Activated naive CD8-positive, alpha-beta T cell treated with anti-CD3 and anti-CD28 coated beads, Interleukin-2, amount 10 ng/mL, durations not matched to agents 7 days and 5 days (primary cell): ENCODE results near the gene UBAP1L. TPM values are rescaled to one million over a fixed set of nuclear protein-coding genes. Genes with fewer than 3 reads are reported as not detected.

Experiments
- ATAC-seq: fragments of 150-1000 bp; cut with Tn5 transposase; one replicate; pipeline ENCODE4 v1.10.0; 2021; ENCODE audit warnings: low read depth, moderate library complexity
- POLR2A ChIA-PET: fragments of 350-600 bp; sonication (Branson Sonifier 250); formaldehyde crosslinking; loops from one replicate; lab custom pipeline; 2021; ENCODE audit warnings: antibody characterized with exemption; lab: Charles Lee
- DNase-seq: peaks from one replicate; pipeline ENCODE4 v3.0.0; 2021
- H3K27ac Mint-ChIP-seq: one replicate; pipeline ENCODE4 v1.8.0; 2022; ENCODE audit warnings: mild to moderate bottlenecking, mixed read lengths
- H3K27me3 Mint-ChIP-seq: one replicate; pipeline ENCODE4 v1.8.0; 2022; ENCODE audit warnings: mild to moderate bottlenecking, moderate library complexity, mixed read lengths
- H3K36me3 Mint-ChIP-seq: one replicate; pipeline ENCODE4 v1.8.0; 2021; ENCODE audit warnings: mild to moderate bottlenecking, mixed read lengths
- H3K4me1 Mint-ChIP-seq: one replicate; pipeline ENCODE4 v1.8.0; 2021; ENCODE audit warnings: mixed read lengths
- H3K4me3 Mint-ChIP-seq: one replicate; pipeline ENCODE4 v1.8.0; 2022; ENCODE audit warnings: mild to moderate bottlenecking, moderate library complexity, mixed read lengths
- H3K9me3 Mint-ChIP-seq: one replicate; pipeline ENCODE4 v1.8.0; 2021; ENCODE audit warnings: mixed read lengths
- total RNA-seq, 2 experiments: library from RNA; stranded (reverse); gene quantifications; one replicate each; pipeline ENCODE4 v1.2.3, GENCODE V29; 2021

UBAP1L gene
- total RNA-seq, 2 experiments from 2014 or later, result 6.1 to 7.2 TPM

- no peak overlapping the region for H3K4me3 Mint-ChIP-seq
- ATAC-seq, result no peak
These were observed 28.9 kb downstream of the UBAP1L start for GRCh38 chr15:65085990-65086679.

GRCh38 chr15:65085207-65085753 lies 29.7 kb downstream of the UBAP1L start:
- Mint-ChIP-seq H3K9me3 (no peaks in the 10 kb centered on the region), H3K4me1 (peaks cover 27% of the 10 kb centered on the region), H3K27ac (no peak overlapping the region), H3K27me3 (peaks cover 33% of the 10 kb centered on the region), H3K4me3 (no peak overlapping the region), H3K36me3 (no peaks in the 10 kb centered on the region)
- DNase-seq, result no peak
- POLR2A ChIA-PET, result interaction anchor here (0.6 kb wide), 1 partner anchor 1796 kb away, joined by 3 read pairs; no protein-coding TSS in a partner anchor
- ATAC-seq, result no peak

More at GRCh38 chr15:65085990-65086679, 28.9 kb downstream of the UBAP1L start:
- H3K27ac Mint-ChIP-seq, result no peak overlapping the region
- DNase-seq, result no peak
- H3K9me3 Mint-ChIP-seq, result no peaks in the 10 kb centered on the region
- no peaks in the 10 kb centered on the region for H3K36me3 Mint-ChIP-seq
- H3K4me1 Mint-ChIP-seq, result peaks cover 27% of the 10 kb centered on the region
- POLR2A ChIA-PET, result no interaction called here
- H3K27me3 Mint-ChIP-seq, result peaks cover 26% of the 10 kb centered on the region

DNA sequence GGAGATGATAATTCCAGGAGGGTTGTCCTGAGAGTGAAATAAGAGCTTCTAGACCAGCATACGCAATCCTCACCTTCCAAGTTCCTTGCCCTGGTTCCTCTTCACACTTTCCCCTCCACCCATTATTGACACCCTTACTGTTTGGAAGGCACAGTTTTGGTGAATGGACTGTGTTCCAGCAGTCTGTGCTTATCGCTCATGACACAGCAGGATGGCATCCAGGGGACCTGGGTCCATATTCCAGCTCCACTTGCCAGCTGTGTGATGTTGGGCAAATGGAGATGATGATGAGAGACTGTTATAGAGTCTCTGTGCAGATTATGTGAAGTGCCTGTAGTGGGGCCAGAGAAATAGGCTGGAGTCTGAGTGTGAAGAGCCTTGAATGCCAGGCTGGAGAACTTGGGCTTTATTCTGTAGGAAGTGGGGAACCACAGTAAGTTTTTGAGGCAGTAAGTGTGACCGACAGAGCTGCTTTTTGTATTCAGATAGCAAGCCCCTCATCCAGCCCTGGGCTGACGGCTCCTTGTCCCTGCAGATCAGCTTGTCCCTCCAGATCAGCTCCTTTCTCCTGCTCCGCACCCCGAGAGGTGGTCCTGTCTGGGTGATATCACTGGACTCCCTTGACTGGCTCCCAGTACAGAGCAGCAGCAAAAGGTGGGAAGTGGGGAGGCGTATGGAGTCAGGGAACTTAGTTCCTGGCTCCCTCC lies 30.3 kb downstream of the UBAP1L start:
- Mint-ChIP-seq H3K27ac (no peak overlapping the region), H3K36me3 (no peaks in the 10 kb centered on the region), H3K4me1 (peaks cover 27% of the 10 kb centered on the region), H3K9me3 (no peaks in the 10 kb centered on the region), H3K27me3 (peaks cover 35% of the 10 kb centered on the region), H3K4me3 (no peak overlapping the region)
- ATAC-seq (no peak), DNase-seq (no peak)
- POLR2A ChIA-PET, result interaction anchor here (0.6 kb wide), 1 partner anchor 1795 kb away, joined by 3 read pairs; no protein-coding TSS in a partner anchor

GRCh38 chr15:65083262-65083701 lies 31.7 kb downstream of the UBAP1L start:
- no peak for DNase-seq
- Mint-ChIP-seq H3K36me3 (no peaks in the 10 kb centered on the region), H3K4me1 (peaks cover 27% of the 10 kb centered on the region), H3K27ac (no peak overlapping the region), H3K27me3 (peaks cover 43% of the 10 kb centered on the region), H3K4me3 (no peak overlapping the region), H3K9me3 (no peaks in the 10 kb centered on the region)
- POLR2A ChIA-PET, result interaction anchor here (0.5 kb wide), 1 partner anchor 78 kb away, joined by 4 read pairs; no protein-coding TSS in a partner anchor
- ATAC-seq, result no peak

- DNase-seq, result peak; percentile 52
- H3K4me3 Mint-ChIP-seq, result peak overlapping the region; percentile 23
- H3K4me1 Mint-ChIP-seq, result peaks cover 32% of the 10 kb centered on the region
- no peaks in the 10 kb centered on the region for H3K9me3 Mint-ChIP-seq
- peak; percentile 90 for ATAC-seq
- peaks cover 50% of the 10 kb centered on the region for H3K27me3 Mint-ChIP-seq
- H3K27ac Mint-ChIP-seq, result no peak overlapping the region
- POLR2A ChIA-PET, result interaction anchor here (0.5 kb wide), 1 partner anchor 77 kb away, joined by 4 read pairs; no protein-coding TSS in a partner anchor
- H3K36me3 Mint-ChIP-seq, result no peaks in the 10 kb centered on the region
These were observed 32.6 kb downstream of the UBAP1L start for GRCh38 chr15:65082303-65082953.

DNA sequence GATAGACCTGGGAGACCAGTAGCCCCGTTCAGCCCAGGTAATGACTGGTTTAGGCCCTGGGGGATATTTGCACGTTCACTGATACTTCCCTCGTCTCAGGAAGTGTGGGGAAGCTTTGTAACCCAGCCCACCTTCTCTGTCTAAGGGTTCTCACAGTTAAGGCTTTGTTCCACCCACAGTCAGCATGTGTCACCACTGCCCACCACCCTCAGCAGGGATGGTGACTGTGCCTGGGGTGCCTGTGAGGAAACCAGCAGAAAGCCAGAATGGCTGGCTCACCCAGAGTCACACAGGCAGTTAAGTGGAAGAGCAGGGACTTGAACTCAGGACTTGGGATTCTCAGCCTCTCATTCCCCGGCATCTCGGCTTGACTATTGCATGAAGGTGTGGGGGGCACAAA lies 33.2 kb downstream of the UBAP1L start:
- Mint-ChIP-seq H3K36me3 (no peaks in the 10 kb centered on the region), H3K27ac (no peak overlapping the region), H3K4me1 (peaks cover 32% of the 10 kb centered on the region), H3K27me3 (peaks cover 50% of the 10 kb centered on the region), H3K4me3 (no peak overlapping the region), H3K9me3 (no peaks in the 10 kb centered on the region)
- POLR2A ChIA-PET, result no interaction called here
- DNase-seq, result no peak
- no peak for ATAC-seq

DNA sequence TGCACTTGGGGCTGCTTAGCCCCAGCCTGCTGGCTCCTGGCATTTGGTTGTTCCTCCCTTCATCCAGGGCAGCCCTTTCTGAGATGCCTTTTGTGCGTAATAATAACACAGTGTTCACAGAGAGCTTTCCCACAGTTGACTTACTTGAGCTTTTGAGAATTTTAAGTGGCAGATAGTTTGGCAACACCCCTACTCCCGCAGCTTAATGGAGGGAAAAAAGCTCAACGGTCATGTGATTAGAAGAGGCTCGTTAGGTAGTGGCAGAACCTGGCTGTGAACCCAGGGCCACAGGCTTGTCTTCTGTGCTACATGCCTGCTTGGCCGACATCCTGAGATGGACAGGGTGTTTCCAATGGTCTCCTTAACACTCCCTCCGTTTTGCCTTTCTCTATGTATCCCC lies 33.7 kb downstream of the UBAP1L start:
- H3K27ac Mint-ChIP-seq, result no peak overlapping the region
- H3K4me1 Mint-ChIP-seq, result peaks cover 32% of the 10 kb centered on the region
- H3K27me3 Mint-ChIP-seq, result peaks cover 53% of the 10 kb centered on the region
- DNase-seq (no peak), ATAC-seq (no peak)
- POLR2A ChIA-PET, result no interaction called here
- H3K4me3 Mint-ChIP-seq, result no peak overlapping the region
- H3K9me3 Mint-ChIP-seq, result no peaks in the 10 kb centered on the region
- no peaks in the 10 kb centered on the region for H3K36me3 Mint-ChIP-seq

DNA sequence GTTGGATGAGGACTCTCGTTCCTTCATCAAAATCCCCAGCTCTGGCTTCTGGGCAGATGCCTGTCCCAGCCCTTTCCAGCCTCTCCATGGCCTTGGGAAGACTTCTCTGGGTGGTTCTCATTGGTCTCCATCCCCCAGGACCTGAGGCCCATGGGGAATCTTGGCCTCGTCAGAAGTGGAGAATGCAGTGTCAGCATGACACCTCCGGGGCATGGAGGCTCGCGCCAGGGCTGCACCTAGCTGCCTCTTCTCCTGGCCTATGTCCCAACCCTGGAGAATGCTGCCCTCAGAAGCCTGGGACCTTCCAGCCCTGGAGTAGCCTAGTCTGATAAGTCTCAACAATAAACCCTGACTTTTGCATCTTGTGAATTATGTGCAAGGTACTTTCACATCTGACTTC lies 35.4 kb downstream of the UBAP1L start:
- DNase-seq (no peak), ATAC-seq (no peak)
- Mint-ChIP-seq H3K4me1 (peaks cover 28% of the 10 kb centered on the region), H3K27ac (no peak overlapping the region), H3K36me3 (no peaks in the 10 kb centered on the region), H3K27me3 (peaks cover 52% of the 10 kb centered on the region), H3K9me3 (no peaks in the 10 kb centered on the region), H3K4me3 (no peak overlapping the region)
- POLR2A ChIA-PET, result no interaction called here

- peak; percentile 65 for DNase-seq
- ATAC-seq, result peak; percentile 53
- Mint-ChIP-seq H3K27me3 (peaks cover 38% of the 10 kb centered on the region), H3K27ac (no peak overlapping the region), H3K4me3 (peak overlapping the region; percentile 1), H3K4me1 (peaks cover 21% of the 10 kb centered on the region), H3K9me3 (no peaks in the 10 kb centered on the region), H3K36me3 (no peaks in the 10 kb centered on the region)
- POLR2A ChIA-PET, result interaction anchor here (1.1 kb wide), 1 partner anchor 9 kb away, joined by 3 read pairs; no protein-coding TSS in a partner anchor
These were observed 37.0 kb downstream of the UBAP1L start for GRCh38 chr15:65077981-65078352.

GRCh38 chr15:65077291-65077980 lies 37.6 kb downstream of the UBAP1L start:
- POLR2A ChIA-PET, result interaction anchor here (1.1 kb wide), 1 partner anchor 8 kb away, joined by 3 read pairs; no protein-coding TSS in a partner anchor
- H3K4me3 Mint-ChIP-seq, result no peak overlapping the region
- DNase-seq, result no peak
- H3K27me3 Mint-ChIP-seq, result peaks cover 33% of the 10 kb centered on the region
- no peaks in the 10 kb centered on the region for H3K36me3 Mint-ChIP-seq
- no peaks in the 10 kb centered on the region for H3K9me3 Mint-ChIP-seq
- ATAC-seq, result no peak
- H3K4me1 Mint-ChIP-seq, result peaks cover 16% of the 10 kb centered on the region
- no peak overlapping the region for H3K27ac Mint-ChIP-seq

- Mint-ChIP-seq H3K4me1 (peaks cover 8% of the 10 kb centered on the region), H3K36me3 (no peaks in the 10 kb centered on the region), H3K4me3 (no peak within 1 kb of the TSS), H3K27me3 (peaks cover 31% of the 10 kb centered on the region), H3K9me3 (no peaks in the 10 kb centered on the region), H3K27ac (no peak within 1 kb of the TSS)
- DNase-seq (no peak), ATAC-seq (no peak)
- POLR2A ChIA-PET, result no interaction called here
These were observed 38.3 kb downstream of the UBAP1L start, which contains the start of gene KBTBD13 for GRCh38 chr15:65076486-65077290. Gene KBTBD13, plus strand, starts transcription at chr15:65076746. Its CDS starts 70 bp downstream, at chr15:65076816.
